Left lobe of liver (tissue), 2 donors: ENCODE results near the gene LSM8. TPM values are rescaled to one million over a fixed set of nuclear protein-coding genes. Genes with fewer than 3 reads are reported as not detected.
A peak's percentile ranks its signal among the peaks of the same experiment; 100 is the strongest.
"Not testable (repeated sequence)": the region's sequence is repeated elsewhere in the genome, so short reads cannot be mapped to it uniquely, and the experiment has no call there.

Experiments
- ATAC-seq: fragments of 200-7000 bp; cut with Tn5 transposase; one replicate; pipeline ENCODE4 v1.9.1; 2020; ENCODE audit warnings: mild to moderate bottlenecking, moderate library complexity
- DNase-seq: peaks from one replicate; pipeline ENCODE4 v3.0.0-alpha.2; 2020; ENCODE audit warnings: low spot score
- total RNA-seq: library from RNA; stranded (reverse); gene quantifications from one replicate; pipeline ENCODE4 v1.2.1, GENCODE V29; 2021
- donor health status: DM: no; HTN: no; CAD: no; lungs with moderate emphysema.
- donor health status: DM: no; HTN: yes; CAD: no.

Gene LSM8
- total RNA-seq, result 6.8 TPM

GRCh38 chr7:118183786-118184564 is at the start of gene LSM8:
LSM8 (plus strand) TSS chr7:118184164; CDS start chr7:118184224, 60 bp downstream.
- DNase-seq (peak; percentile 98), ATAC-seq (peak; percentile 99)

DNA sequence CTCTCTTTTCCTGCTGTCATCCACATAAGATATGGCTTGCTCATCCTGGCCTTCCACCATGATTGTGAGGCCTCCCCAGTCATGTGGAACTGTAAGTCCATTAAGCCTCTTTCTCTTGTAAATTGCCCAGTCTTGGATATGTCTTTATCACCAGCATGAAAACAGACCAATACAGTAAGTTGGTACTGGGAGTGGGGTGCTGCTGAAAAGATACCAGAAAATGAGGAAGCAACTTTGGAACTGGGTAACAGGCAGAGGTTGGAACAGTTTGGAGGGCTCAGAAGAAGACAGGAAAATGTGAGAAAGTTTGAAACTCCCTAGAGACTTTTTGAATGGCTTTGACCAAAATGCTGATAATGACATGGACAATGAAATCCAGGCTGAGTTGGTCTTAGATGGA is 49.5 kb upstream of the LSM8 start:
- not testable (repeated sequence) for ATAC-seq, DNase-seq

DNA sequence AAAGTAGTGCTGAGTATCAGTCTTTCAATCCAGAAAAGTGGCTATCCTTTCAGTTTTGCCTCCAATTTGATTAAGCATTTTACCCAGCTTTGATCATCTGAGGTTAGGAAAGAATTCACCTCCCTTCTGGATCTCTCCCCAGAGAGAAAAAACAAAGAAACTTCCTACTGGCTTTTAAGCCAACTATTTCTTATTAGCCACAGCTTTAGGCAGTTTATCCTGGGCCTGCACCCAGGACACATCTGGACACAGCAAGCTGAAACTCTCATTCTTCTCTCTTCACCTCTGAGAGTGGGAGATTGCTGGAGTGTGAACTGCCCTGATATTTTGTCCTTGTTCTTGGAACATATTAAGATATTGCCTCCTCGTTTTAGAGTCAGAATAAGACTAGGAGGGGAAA is 43.5 kb upstream of the LSM8 start:
- DNase-seq, result no peak
- no peak for ATAC-seq

DNA sequence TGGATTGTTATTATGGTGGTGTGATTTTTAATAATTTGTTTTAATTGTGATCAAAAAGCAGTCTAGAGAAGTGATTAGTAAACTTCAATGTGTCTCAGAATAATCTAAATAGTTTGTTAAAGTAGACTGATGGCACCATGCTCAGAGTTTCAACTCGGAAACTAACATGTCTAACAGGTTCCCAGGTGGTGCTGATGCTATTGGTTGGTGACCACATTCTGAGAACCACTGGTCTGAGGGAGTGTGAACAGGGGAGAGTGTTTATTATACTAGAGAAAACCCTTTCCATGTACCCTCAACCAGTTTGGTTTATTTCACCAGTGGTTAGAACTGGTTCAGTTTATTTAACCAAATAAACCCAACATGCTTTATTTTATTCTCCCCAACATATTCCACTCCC is 42.0 kb upstream of the LSM8 start:
- no peak for ATAC-seq
- no peak for DNase-seq

DNA sequence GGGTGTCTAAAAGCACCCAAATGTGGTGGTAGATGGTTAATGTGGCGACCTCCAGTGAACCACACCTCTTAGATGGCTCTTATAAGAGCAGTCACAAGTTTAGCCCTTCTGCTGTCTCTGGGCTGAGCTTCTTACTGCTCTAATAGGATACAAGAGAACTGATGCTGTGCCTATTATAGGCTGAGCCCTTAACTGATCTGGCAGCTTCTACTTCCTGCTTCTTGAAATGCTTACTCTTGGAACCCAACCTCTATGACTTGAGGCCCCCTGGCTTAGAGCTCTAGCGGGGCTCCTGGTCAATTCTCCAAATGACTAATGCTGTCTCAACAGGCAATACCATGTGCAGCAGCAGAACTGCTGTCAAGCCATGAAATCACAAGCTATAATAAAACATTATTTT is 35.0 kb upstream of the LSM8 start:
- no peak for DNase-seq
- no peak for ATAC-seq

- no peak for DNase-seq
- ATAC-seq, result no peak
Observed at GRCh38 chr7:118149394-118149793, 34.6 kb upstream of the LSM8 start.

- ATAC-seq (no peak), DNase-seq (no peak)
Observed at GRCh38 chr7:118151671-118152070, 32.3 kb upstream of the LSM8 start.

DNA sequence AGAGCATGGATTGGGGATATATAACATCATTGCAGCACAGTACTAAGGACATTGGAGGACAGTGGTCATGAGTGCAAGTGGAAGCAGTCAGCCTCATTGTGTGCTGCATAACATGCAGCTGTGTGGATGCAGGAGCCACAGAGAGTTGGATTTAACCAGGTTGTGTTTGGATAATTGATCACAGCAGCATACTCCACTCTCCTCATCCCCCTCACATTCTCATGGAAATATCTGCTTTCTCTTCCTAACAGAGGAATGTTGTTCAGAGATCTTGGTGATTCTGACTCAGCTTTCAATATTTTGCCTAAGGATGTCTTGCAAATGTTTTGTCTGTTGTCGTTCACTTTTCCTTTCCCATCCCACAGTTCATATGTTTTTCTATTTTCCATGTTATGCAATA is 31.8 kb upstream of the LSM8 start:
- ATAC-seq (no peak), DNase-seq (no peak)

DNA sequence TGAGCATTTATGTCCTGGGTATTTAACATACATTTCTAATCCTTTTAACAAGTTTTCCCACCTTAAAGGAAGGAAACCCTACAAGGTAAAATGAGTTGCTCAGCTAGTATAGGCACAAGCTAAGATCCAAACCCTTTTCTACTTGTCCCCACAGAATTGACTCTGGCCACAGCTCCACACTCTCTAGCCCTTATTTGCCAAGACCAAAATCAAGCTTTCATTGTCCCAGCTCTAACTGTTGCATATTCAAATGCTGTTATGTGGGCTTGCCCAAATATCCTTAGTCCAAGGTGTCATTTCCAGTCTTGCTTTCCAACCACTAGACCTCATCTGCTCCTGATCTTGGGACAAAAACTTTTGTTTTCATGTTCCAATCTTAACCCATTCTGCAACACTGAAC is 31.3 kb upstream of the LSM8 start:
- DNase-seq (no peak), ATAC-seq (no peak)

- peak; percentile 86 for ATAC-seq
Observed at GRCh38 chr7:118153551-118154177, 30.3 kb upstream of the LSM8 start.

GRCh38 chr7:118158766-118159165 is 25.2 kb upstream of the LSM8 start:
- no peak for DNase-seq

More at GRCh38 chr7:118153551-118154177, 30.3 kb upstream of the LSM8 start:
- no peak for DNase-seq

DNA sequence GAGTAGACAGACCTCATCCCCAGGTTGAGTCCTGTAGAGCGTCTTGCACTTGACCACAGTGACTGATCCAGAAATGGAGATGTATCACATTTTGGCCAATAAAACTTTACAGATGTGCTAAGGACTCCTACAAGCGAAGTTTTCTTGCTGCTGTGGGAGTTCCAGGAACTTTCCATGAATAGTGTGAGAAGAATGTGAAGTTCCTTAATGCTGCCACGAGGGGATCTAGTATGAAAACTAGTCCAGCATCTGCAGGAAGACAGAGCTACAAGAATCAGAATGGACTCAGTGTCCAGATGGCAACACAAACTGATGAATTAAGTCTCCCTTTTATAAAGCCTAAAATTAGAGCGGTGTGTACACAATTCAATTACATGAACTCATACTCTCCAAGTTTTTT is 14.8 kb upstream of the LSM8 start:
- DNase-seq (no peak), ATAC-seq (no peak)

More at GRCh38 chr7:118158766-118159165, 25.2 kb upstream of the LSM8 start:
- ATAC-seq, result no peak

GRCh38 chr7:118175740-118176139 is 8.2 kb upstream of the LSM8 start:
- no peak for ATAC-seq
- DNase-seq, result no peak

DNA sequence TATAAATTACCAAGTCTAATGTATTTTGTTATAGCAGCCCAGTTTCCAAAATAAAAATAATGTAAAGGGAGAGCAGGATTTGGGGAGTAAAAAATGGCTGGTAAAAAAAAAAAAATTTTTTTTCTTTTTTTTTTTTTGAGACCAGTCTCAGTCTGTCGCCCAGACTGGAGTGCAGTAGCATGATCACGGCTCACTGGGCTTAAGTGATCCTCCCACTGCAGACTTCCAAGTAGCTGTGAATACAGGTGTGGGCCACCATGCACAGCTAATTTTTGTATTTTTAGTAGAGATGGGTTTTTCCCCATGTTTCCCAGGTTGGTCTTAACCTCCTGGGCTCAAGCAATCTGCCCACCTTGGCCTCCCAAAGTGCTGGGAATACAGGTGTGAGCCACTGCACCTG is 4.8 kb upstream of the LSM8 start:
- ATAC-seq (no peak), DNase-seq (no peak)

DNA sequence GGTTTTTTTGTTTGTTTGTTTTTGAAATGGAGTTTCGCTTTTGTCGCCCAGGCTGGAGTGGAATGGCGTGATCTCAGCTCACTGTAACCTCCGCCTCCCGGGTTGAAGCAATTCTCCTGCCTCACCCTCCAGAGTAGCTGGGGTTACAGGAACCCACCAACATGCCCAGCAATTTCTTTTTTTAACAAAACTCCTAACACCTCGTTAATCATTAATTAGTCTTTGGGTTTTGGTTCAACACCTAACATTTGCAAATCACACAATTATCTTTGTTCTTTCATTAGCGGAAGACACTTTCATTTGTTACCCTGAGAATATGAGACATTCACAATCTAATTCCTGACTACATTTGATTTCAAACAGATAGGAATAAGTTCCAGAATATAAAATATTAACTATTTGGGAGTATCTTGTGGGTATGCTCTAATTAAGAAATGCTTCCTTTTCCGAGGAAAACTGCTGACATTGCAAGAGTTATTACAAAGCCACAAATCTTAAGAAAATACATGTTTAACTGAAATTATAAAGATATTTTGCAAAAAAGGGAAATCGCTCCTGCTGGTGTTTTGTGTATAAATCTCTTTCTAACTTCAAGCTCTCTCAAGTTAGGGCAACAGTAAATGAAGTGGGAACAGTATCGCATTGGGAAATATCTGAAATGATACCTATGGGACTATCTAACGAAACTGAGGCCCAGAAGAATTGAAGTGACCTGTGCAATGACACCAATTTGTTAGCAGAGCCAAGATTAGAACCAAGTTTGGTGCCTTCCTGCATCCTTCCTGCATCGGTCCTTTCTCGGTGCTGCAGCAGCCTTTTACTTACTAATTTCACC is 1.2 kb upstream of the LSM8 start:
- DNase-seq (no peak), ATAC-seq (peak; percentile 3)

DNA sequence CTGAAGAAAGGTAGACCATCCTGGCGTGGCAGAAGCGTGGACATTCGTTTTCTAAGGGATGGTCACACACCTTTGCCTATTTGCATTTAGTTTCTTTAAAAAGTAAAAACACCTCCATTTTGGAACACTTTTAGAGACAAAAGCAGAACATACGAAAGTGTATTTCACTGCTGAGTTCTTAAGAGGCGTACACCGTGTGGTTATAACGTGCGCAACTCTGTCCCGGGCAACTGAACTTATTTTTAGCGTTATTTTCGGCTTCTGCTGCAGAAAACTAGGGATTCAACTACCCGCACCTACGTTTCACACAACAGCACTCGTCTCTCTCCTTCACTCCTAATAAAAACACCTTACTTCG is 557 bp upstream of the LSM8 start:
- DNase-seq (no peak), ATAC-seq (peak; percentile 33)

DNA sequence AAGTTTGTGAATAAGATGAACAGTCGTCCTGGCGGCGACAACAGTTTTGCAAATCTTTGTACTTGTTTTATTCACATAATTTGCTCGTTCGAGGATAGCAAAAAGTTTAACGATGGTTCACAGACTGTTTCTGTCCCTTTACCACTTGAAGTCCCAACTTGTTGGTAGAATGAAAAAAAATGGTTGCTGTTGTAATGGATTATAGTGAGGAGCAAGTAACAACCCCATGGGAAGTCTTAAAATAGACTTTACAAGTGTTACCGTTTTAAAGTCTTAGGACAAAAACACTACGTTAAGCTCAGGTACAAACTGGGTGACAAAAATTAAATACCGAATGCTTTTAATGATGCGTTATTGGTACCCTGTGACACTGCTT is 589 bp downstream of the LSM8 start:
- ATAC-seq (no peak), DNase-seq (no peak)

DNA sequence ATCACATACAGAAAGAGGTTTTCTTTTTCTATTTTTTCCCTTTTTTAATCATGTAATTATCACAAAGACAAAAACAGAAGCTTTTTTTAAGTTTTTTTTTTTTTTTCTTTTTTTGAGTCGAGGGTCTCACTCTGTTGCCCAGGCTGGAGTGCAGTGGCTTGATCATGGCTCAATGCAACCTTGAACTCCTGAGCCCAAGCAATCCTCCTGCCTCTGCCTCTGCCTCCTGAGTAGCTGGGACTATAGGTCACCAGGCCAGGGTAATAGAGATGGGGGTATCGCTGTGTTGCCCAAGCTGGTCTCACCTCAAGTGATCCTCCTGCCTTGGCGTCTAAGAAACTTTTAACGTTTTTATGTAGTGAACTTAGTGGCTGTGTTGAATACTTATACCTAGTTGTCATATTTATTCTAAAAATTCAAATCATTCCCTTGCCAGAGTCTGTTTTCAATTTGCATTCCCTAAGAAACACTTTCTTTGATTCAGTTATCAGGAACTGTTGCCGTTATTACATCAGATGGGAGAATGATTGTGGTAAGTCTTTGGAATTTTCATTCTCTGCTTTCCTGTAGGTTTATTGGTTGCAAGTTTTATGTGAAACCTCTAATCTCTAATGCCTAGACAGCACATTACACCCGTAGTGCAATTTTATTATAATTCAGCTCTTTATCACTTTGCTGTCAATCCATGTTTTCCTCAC is 1.3 kb downstream of the LSM8 start:
- ATAC-seq, result no peak
- no peak for DNase-seq

DNA sequence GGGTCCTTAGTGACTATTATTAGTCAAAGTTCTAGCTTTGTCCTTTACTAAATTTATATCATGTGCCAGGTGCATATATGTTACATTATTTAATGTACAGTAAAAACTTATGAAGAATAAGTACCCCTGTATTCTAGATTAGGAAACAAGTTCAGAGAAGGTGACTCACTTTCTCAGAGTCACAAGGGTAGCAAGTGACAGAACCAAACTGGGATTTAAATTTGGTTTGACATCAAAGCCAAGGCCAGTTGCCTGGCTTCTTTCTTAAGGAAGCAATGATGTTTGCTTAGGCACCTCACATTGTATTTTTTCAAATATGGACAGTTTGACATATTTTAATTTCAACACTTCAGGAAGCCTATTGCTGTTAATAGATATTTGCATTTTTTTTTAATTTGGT is 2.5 kb downstream of the LSM8 start:
- ATAC-seq, result no peak
- no peak for DNase-seq

- no peak for DNase-seq
- ATAC-seq, result no peak
Observed at GRCh38 chr7:118194571-118194970, 10.6 kb downstream of the LSM8 start.

DNA sequence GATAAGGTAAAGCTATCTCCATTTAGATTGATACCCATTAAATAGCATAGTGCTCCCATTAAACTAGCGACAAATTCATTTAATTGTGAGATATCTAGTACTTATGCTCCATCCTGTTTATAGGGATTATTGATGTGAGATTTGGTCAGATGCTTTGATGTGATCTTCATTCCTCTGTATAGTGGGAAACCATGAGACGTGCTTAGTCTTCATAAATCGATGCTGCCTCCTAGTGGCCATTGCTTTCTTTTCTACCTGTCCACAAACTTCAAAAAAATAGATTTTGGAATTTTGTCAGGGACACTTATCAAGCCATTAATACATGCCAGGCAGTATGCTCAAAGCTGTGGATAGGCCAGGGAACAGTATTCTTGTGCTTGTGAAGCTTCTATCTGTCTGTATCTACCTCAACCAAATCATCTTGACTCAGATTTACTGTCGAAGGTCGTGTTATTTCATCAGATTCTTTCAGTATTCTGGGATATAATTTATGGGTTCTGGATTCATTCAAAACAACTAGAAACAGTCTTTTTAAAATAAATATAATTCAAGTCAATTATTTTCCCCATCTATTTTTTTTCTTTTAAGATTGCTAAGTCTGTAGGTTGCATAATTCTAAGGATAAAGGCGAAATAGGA is 12.0 kb downstream of the LSM8 start:
- ATAC-seq (peak; percentile 94), DNase-seq (no peak)
